AG09319 (cell line): Measurements from ENCODE around the gene FDX1.
A peak's percentile ranks its signal among the peaks of the same experiment; 100 is the strongest.

Experiments used
- DNase-seq: peaks from one replicate; pipeline ENCODE4 v3.0.0-alpha.2; 2010; ENCODE audit warnings: low read depth; ENCODE audit errors: extremely low read depth
- TF ChIP-seq, protein P1 (sequence below): IDR thresholded peaks from 2 replicates; pipeline ENCODE4 v1.5.1; 2011; ENCODE audit warnings: low read depth, mild to moderate bottlenecking, inconsistent platforms, low read length, moderate library complexity

The FDX1 gene

DNA sequence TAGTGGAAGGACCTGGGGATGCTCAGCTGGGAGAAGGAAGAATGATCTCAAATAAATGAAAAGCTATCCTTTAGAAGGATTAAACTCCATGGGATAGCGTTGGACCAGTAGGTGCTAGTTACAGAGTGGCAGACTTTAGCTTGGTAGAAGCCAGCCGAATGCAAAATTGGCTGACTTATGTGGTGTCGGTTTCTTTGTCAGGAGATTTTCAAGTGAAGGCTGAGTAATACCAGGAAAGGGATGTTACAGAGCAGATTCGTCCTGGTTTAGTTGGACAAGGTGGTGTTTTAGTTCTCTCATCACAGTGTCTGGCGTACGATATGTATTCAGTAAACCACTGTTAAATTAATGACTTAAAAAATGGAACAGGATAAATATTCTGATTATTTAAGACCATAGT, 26.0 kb downstream of the FDX1 start:
- DNase-seq = no peak
- TF ChIP-seq, protein P1, sequence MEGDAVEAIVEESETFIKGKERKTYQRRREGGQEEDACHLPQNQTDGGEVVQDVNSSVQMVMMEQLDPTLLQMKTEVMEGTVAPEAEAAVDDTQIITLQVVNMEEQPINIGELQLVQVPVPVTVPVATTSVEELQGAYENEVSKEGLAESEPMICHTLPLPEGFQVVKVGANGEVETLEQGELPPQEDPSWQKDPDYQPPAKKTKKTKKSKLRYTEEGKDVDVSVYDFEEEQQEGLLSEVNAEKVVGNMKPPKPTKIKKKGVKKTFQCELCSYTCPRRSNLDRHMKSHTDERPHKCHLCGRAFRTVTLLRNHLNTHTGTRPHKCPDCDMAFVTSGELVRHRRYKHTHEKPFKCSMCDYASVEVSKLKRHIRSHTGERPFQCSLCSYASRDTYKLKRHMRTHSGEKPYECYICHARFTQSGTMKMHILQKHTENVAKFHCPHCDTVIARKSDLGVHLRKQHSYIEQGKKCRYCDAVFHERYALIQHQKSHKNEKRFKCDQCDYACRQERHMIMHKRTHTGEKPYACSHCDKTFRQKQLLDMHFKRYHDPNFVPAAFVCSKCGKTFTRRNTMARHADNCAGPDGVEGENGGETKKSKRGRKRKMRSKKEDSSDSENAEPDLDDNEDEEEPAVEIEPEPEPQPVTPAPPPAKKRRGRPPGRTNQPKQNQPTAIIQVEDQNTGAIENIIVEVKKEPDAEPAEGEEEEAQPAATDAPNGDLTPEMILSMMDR = no peak

DNA sequence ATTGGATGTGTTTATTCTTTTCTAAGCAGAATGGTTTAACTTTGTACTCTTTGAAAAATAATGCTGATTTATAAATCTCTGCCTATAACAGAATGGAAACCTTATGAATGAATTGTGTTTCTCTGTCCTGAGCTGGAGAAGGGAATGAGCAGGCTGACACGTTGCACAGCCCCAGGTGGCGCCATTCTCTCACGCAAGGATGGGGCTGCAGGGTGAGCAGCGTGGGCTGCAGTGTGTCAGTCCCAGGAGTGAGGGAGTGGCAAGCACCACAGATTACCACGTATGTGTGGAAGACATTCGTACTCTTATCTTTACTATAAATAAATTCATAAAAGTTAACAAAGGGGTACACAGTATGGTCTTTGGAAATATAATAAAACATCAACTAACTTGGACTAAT, 33.4 kb downstream of the FDX1 start:
- DNase-seq = peak; percentile 22
- TF ChIP-seq, protein P1 = peak; percentile 66

DNA sequence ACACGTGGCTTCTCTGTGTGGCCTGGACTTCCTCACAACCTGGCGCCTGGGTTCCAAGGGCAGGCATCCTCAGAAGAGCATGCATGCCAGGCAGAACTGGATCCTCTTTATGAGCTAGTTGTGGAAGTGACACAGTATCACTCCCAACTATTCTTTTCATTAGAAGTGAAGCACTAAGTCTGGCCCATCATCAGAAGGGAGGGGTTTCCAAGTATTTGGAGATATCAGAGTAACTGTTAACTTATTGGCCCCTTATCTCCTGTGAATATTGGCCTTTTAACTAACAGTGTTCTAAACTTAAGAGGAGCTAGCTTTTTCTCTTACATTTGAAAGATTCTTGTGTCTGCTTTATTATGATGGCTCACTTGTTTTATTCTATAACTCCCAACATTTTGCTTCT, 35.5 kb downstream of the FDX1 start:
- TF ChIP-seq, protein P1 = no peak
- no peak for DNase-seq

DNA sequence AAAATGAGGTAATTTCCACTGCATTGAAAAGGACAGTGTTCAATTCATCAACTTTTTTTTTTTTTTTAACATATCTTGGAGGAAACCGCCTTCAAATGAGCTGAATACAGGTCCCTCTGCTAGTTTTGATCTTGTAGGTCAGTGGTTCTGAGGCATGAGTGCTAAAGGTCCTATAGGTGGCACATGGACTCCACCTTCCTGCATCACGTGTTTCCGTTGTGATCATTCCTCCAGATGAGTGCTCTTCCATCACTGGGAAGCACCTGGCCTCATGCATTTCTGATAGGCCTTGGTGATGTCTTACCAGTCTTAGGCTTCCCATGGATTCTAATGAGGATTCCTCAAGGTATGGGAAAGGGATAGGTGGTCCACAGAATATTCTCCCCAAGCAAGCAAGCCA, 37.8 kb downstream of the FDX1 start:
- TF ChIP-seq, protein P1 = no peak
- no peak for DNase-seq

DNA sequence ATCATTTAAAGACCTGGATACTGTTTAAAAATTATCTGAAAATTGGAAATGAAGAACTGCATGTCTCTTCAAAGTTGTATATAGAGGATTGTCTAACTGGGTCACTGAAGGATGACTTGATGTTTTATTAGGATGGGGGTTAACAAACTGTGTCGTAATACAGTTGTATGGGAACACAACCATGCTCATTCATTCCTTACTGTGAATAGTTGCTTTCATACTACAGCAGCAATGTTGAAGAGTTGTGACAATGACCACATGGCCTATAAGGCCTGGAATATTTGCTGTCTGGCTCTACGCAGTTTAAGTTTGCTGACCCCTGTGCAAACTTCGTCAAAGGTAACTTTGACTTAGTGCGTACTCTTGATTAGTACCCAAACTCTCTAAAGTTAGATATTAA, 38.4 kb downstream of the FDX1 start:
- TF ChIP-seq, protein P1 = no peak
- DNase-seq = no peak

DNA sequence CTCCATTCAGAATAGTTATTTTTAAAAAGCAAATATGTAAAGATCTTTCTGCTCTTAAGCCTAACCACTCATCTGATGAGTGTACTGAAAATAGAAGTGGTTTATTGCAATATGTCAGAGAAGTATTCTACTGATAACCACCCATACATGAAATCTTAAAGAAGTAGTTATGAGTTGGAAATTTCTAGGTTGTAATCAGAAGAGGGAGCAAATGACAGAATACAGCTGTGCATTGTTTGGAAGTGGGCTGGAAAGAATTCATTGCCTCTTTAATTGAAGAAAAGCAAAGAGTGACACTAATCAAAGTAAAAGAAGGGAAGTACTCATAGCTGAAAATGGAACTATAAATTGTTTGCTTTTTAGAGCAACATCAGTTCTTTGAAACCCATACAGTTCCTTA, 39.4 kb downstream of the FDX1 start:
- TF ChIP-seq, protein P1 = no peak
- no peak for DNase-seq

DNA sequence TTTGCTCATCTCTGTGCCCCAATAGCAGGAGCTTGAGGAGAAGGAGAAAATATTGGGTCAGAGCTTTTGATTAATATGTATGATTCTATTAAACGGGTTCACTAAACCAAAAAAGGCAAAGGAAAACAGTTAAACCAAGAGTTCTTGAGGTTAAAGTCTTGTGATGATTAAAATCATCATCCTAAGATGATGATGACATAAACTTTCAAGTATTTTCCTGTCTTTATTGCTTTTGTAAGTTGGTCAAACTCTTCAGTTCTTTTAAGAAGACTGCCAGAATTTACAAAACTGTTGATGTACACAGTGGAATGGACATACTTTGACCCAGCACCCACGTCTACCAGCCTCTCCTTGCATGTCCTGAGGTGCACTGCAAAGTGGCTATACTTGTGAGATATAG, 41.0 kb downstream of the FDX1 start:
- DNase-seq = no peak
- TF ChIP-seq, protein P1 = no peak
